ENCODE data around the gene S1PR5. TPM values are rescaled to one million over a fixed set of nuclear protein-coding genes. Genes with fewer than 3 reads are reported as not detected.

The S1PR5 gene, protein sequence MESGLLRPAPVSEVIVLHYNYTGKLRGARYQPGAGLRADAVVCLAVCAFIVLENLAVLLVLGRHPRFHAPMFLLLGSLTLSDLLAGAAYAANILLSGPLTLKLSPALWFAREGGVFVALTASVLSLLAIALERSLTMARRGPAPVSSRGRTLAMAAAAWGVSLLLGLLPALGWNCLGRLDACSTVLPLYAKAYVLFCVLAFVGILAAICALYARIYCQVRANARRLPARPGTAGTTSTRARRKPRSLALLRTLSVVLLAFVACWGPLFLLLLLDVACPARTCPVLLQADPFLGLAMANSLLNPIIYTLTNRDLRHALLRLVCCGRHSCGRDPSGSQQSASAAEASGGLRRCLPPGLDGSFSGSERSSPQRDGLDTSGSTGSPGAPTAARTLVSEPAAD
- 5.2 TPM for polyA plus RNA-seq (2013, experiment 1 of 2)
- polyA plus RNA-seq (2013, experiment 2 of 2), result 5.2 TPM

DNA sequence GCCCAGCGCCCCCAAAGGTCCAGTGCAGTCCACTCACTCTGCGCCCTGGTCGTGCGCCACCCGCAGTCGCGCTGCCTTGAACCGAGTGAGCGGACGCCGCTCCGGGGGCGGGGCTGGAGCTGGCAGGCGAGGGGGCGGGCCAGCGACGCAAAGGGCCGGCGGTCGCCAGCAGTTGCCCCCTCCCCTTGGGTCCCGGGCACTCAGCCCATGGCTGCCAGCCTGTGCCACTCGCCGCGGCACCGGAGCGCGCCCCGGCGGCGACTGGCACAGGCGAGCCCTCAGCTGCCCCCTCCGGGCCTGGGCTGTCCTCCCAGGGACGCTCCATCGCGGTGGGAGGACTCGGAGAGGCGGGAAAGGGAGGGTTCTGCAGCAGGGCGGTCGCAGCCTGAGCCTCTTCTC, at the start of gene S1PR5:
S1PR5 (minus strand) TSS at position 87 of the 399 bp plus-strand sequence. CDS start 2,436 bp downstream, outside the sequence.
- Histone ChIP-seq H3K36me3 (replicated peaks in 1 of 2; ENCODE audit: control insufficient read depth in 2 of 2, insufficient read depth in 2 of 2, low read length in 2 of 2) (peaks cover 0 to 3% of the 10 kb centered on the region in 2 donors), H3K9me3 (replicated peaks in 1 of 2; ENCODE audit: control insufficient read depth in 2 of 2, insufficient read depth in 1 of 2, low read depth in 1 of 2, low read length in 2 of 2) (peaks cover 0 to 3% of the 10 kb centered on the region in 2 donors), H4K91ac (ENCODE audit: low read depth, low read length, poor library complexity) (peak within 1 kb of the TSS; percentile 48), H3K4me3 (ENCODE audit: low read length in 2 of 2) (peak within 1 kb of the TSS; percentile 23 to 87), H3K27ac (replicated peaks; ENCODE audit: low read length) (no peak within 1 kb of the TSS), H3K14ac (ENCODE audit: low read length) (peak within 1 kb of the TSS; percentile 32), H2BK15ac (ENCODE audit: low read length) (peak within 1 kb of the TSS; percentile 99), H3K18ac (ENCODE audit: low read length) (peak within 1 kb of the TSS; percentile 97), H2BK5ac (ENCODE audit: low read length) (peak within 1 kb of the TSS; percentile 71), H2BK12ac (ENCODE audit: low read length) (peak within 1 kb of the TSS; percentile 68), H2AFZ (ENCODE audit: low read length) (peak within 1 kb of the TSS; percentile 52), H3K9ac (ENCODE audit: low read depth, low read length, poor library complexity) (peak within 1 kb of the TSS; percentile 75), H3K4me2 (ENCODE audit: insufficient read depth, low read length, poor library complexity, severe bottlenecking) (peak within 1 kb of the TSS; percentile 71), H3K79me1 (ENCODE audit: low read depth, low read length) (peaks cover 2% of the 10 kb centered on the region), H4K8ac (ENCODE audit: low read depth, low read length) (no peak within 1 kb of the TSS), H3K4me1 (ENCODE audit: control insufficient read depth in 2 of 2, insufficient read depth in 1 of 2, low read depth in 1 of 2, low read length in 2 of 2) (peaks cover 11 to 17% of the 10 kb centered on the region in 2 donors), H2BK120ac (ENCODE audit: low read depth, low read length) (peak within 1 kb of the TSS; percentile 78), H3K23ac (ENCODE audit: low read depth, low read length, poor library complexity) (peak within 1 kb of the TSS; percentile 5), H3K4ac (ENCODE audit: low read length) (no peak within 1 kb of the TSS), H3K27me3 (ENCODE audit: control insufficient read depth in 3 of 3, insufficient read depth in 3 of 3, low read depth in 1 of 3, low read length in 3 of 3) (peaks cover 0 to 91% (median 50%) of the 10 kb centered on the region in 3 experiments), H2AK5ac (ENCODE audit: low read depth, low read length) (peak within 1 kb of the TSS; percentile 91)
- DNase-seq (ENCODE audit: low spot score), result no peak
- WGBS, 2 donors (ENCODE audit: extremely low coverage in 2 of 2, insufficient read length in 2 of 2, insufficient replicate concordance in 1 of 2), result no CpG with 5 or more reads among the region's 39 CpGs

DNA sequence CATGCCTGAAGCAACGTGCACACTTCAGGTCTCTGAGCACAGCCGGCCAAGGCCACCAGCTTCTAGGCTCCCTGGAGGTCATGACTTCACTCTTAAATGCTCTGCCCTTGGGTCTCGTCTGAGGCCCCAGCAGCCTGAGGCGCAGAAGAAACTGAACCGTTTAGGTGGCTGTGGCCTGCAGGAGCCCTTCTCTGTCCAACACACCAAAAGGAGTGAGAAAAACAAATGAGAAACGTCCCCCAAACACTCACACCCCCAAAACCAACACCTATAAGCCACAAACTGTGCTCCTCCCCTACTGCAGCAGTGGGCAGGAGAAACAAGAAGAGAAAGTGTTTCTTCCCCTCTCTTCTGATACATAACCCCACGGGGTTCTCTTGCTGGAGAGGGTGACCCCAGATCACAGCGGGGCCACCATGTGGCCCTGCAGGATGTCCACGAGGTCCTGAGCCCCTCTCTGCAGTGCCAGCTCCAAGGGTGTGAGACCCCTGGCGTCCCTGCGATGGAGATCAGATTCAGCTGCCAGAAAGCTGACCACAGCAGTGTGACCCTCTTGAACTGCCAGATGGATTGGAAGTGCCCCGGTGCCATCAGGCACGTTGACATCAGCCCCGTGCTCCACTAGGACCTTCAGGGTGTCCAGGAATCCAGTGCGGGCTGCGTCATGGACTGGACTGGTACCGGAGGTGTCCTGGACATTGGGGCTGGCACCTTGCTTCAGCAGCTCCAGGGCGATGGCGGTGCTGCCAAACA, 49.6 kb upstream of the S1PR5 start:
- peak overlapping the region; percentile 65 for H4K8ac ChIP-seq (ENCODE audit: low read depth, low read length)
- H3K4ac ChIP-seq (ENCODE audit: low read length), result no peak overlapping the region
- no CpG with 5 or more reads among the region's 19 CpGs for WGBS, 2 donors (ENCODE audit: extremely low coverage in 2 of 2, insufficient read length in 2 of 2, insufficient replicate concordance in 1 of 2)
- H2BK120ac ChIP-seq (ENCODE audit: low read depth, low read length), result peak overlapping the region; percentile 89
- H3K4me1 ChIP-seq (ENCODE audit: control insufficient read depth in 2 of 2, insufficient read depth in 1 of 2, low read depth in 1 of 2, low read length in 2 of 2), result peaks cover 10 to 14% of the 10 kb centered on the region in 2 donors
- H2BK15ac ChIP-seq (ENCODE audit: low read length), result peak overlapping the region; percentile 93
- peak overlapping the region; percentile 90 for H2AK5ac ChIP-seq (ENCODE audit: low read depth, low read length)
- peaks cover 4 to 12% of the 10 kb centered on the region in 2 donors for H3K36me3 ChIP-seq (replicated peaks in 1 of 2; ENCODE audit: control insufficient read depth in 2 of 2, insufficient read depth in 2 of 2, low read length in 2 of 2)
- no peaks in the 10 kb centered on the region for H3K9me3 ChIP-seq (replicated peaks in 1 of 2; ENCODE audit: control insufficient read depth in 2 of 2, insufficient read depth in 1 of 2, low read depth in 1 of 2, low read length in 2 of 2)
- no peak for DNase-seq (ENCODE audit: low spot score)
- H2AFZ ChIP-seq (ENCODE audit: low read length), result no peak overlapping the region
- H3K14ac ChIP-seq (ENCODE audit: low read length), result no peak overlapping the region
- no peak overlapping the region for H3K4me2 ChIP-seq (ENCODE audit: insufficient read depth, low read length, poor library complexity, severe bottlenecking)
- H3K23ac ChIP-seq (ENCODE audit: low read depth, low read length, poor library complexity), result peak overlapping the region; percentile 29
- H3K27me3 ChIP-seq (ENCODE audit: control insufficient read depth in 3 of 3, insufficient read depth in 3 of 3, low read depth in 1 of 3, low read length in 3 of 3), result peaks cover 0 to 18% (median 4%) of the 10 kb centered on the region in 3 experiments
- no peak overlapping the region for H3K27ac ChIP-seq (replicated peaks; ENCODE audit: low read length)
- peaks cover 5% of the 10 kb centered on the region for H3K79me1 ChIP-seq (ENCODE audit: low read depth, low read length)
- no peak overlapping the region for H2BK5ac ChIP-seq (ENCODE audit: low read length)
- H3K18ac ChIP-seq (ENCODE audit: low read length), result no peak overlapping the region
- no peak overlapping the region for H3K9ac ChIP-seq (ENCODE audit: low read depth, low read length, poor library complexity)
- H4K91ac ChIP-seq (ENCODE audit: low read depth, low read length, poor library complexity), result no peak overlapping the region
- H3K4me3 ChIP-seq (ENCODE audit: low read length in 2 of 2), result peak overlapping the region in 1 of 2 donors; percentile 85
- no peak overlapping the region for H2BK12ac ChIP-seq (ENCODE audit: low read length)

- H2BK120ac ChIP-seq (ENCODE audit: low read depth, low read length), result no peak overlapping the region
- H4K8ac ChIP-seq (ENCODE audit: low read depth, low read length), result no peak overlapping the region
- no peak overlapping the region for H2BK12ac ChIP-seq (ENCODE audit: low read length)
- H3K79me1 ChIP-seq (ENCODE audit: low read depth, low read length), result peaks cover 5% of the 10 kb centered on the region
- H2AK5ac ChIP-seq (ENCODE audit: low read depth, low read length), result no peak overlapping the region
- peak overlapping the region; percentile 75 to 85 for H3K4me3 ChIP-seq (ENCODE audit: low read length in 2 of 2)
- no peaks in the 10 kb centered on the region for H3K9me3 ChIP-seq (replicated peaks in 1 of 2; ENCODE audit: control insufficient read depth in 2 of 2, insufficient read depth in 1 of 2, low read depth in 1 of 2, low read length in 2 of 2)
- H4K91ac ChIP-seq (ENCODE audit: low read depth, low read length, poor library complexity), result no peak overlapping the region
- no peak overlapping the region for H3K4ac ChIP-seq (ENCODE audit: low read length)
- H3K27me3 ChIP-seq (ENCODE audit: control insufficient read depth in 3 of 3, insufficient read depth in 3 of 3, low read depth in 1 of 3, low read length in 3 of 3), result peaks cover 0 to 18% (median 4%) of the 10 kb centered on the region in 3 experiments
- DNase-seq (ENCODE audit: low spot score), result no peak
- peak overlapping the region; percentile 39 for H2BK5ac ChIP-seq (ENCODE audit: low read length)
- no peak overlapping the region for H3K23ac ChIP-seq (ENCODE audit: low read depth, low read length, poor library complexity)
- peaks cover 10 to 14% of the 10 kb centered on the region in 2 donors for H3K4me1 ChIP-seq (ENCODE audit: control insufficient read depth in 2 of 2, insufficient read depth in 1 of 2, low read depth in 1 of 2, low read length in 2 of 2)
- peaks cover 4 to 14% of the 10 kb centered on the region in 2 donors for H3K36me3 ChIP-seq (replicated peaks in 1 of 2; ENCODE audit: control insufficient read depth in 2 of 2, insufficient read depth in 2 of 2, low read length in 2 of 2)
- H3K14ac ChIP-seq (ENCODE audit: low read length), result no peak overlapping the region
- peak overlapping the region; percentile 63 for H3K4me2 ChIP-seq (ENCODE audit: insufficient read depth, low read length, poor library complexity, severe bottlenecking)
- no peak overlapping the region for H3K9ac ChIP-seq (ENCODE audit: low read depth, low read length, poor library complexity)
- no peak overlapping the region for H3K18ac ChIP-seq (ENCODE audit: low read length)
- no CpG with 5 or more reads among the region's 4 CpGs for WGBS, 2 donors (ENCODE audit: extremely low coverage in 2 of 2, insufficient read length in 2 of 2, insufficient replicate concordance in 1 of 2)
- H3K27ac ChIP-seq (replicated peaks; ENCODE audit: low read length), result no peak overlapping the region
- H2AFZ ChIP-seq (ENCODE audit: low read length), result peak overlapping the region; percentile 94
- H2BK15ac ChIP-seq (ENCODE audit: low read length), result no peak overlapping the region
These were observed 49.1 kb upstream of the S1PR5 start for GRCh38 chr19:10566408-10566657.
